ENCODE data around the gene COX7A2L. TPM values are rescaled to one million over a fixed set of nuclear protein-coding genes. Genes with fewer than 3 reads are reported as not detected.
"Not testable (repeated sequence)": the region's sequence is repeated elsewhere in the genome, so short reads cannot be mapped to it uniquely, and the experiment has no call there.

Gene COX7A2L
- total RNA-seq, 1 donor from 2014 or later: 67.7 TPM

GRCh38 chr2:42369532-42370229 lies 8.7 kb upstream of the COX7A2L start:
- DNase-seq (ENCODE audit: low spot score) (no peak), ATAC-seq (no peak)
- intact Hi-C loops (cut with DNase I): no loop called here

DNA sequence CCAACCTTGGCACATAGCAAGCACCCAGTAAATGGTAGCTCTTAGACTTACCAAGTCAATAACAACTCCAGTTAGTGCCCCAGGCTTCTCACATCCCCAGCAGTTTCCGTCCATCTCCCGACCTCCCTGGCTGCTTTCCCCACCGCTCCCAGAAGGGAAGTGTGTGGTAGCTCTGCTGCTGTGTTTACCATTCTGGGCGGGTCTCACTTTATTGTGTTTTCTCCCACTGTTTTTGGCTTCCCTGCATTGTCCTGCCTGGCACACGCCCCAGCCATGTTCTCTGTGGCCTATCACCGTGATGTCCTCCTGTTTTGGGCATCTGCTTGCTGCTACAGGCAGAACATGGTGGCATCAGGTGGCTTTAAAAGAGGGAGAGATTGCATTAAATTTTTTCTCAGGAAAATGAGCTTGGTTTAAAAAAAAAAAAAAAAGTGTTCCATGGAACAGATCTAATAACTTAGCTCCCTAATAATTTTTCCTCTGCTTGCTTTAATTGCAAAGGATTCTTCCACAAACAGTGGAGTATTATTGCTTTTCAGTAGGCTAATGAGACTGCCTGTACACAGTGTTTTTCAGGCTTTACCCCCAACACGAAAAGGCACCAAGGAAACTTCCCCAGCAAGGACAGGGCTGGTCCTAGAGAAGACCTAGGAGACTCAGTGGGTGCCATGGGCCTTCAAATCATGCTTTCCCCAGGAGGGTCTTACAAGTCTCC lies 8.0 kb upstream of the COX7A2L start:
- DNase-seq (ENCODE audit: low spot score): no peak
- intact Hi-C loops (cut with DNase I): no loop called here
- ATAC-seq: peak; percentile 45

GRCh38 chr2:42367835-42368234 lies 6.8 kb upstream of the COX7A2L start:
- DNase-seq (ENCODE audit: low spot score) (no peak), ATAC-seq (peak; percentile 43)
- intact Hi-C loops (cut with DNase I): no loop called here

GRCh38 chr2:42366411-42366810 lies 5.4 kb upstream of the COX7A2L start:
- intact Hi-C loops (cut with DNase I): no loop called here
- DNase-seq (ENCODE audit: low spot score): no peak
- no peak for ATAC-seq

DNA sequence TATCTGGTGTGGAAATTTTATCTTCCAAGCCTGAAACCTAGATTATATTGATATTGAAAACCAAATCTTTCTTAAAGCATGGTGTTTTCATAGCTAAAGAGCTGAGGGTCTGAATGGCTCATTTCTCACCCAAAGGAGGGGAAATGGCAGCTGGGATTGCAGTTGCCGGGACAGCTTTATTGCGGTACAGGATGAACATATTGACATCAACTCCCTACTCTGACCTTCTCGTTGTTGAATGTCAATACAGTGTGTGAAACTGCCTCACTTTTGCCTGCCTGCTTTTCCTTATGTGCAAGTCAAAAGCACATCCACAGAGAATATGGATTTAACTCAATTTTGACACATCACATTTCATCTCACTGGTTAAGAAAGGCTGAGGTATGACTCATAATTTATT lies 3.6 kb upstream of the COX7A2L start:
- DNase-seq (ENCODE audit: low spot score) (no peak), ATAC-seq (no peak)
- intact Hi-C loops (cut with DNase I): no loop called here

GRCh38 chr2:42363413-42363812 lies 2.4 kb upstream of the COX7A2L start:
- no peak for ATAC-seq
- DNase-seq (ENCODE audit: low spot score): no peak
- intact Hi-C loops (cut with DNase I): no loop called here

- intact Hi-C loops (cut with DNase I): no loop called here
- no peak for DNase-seq (ENCODE audit: low spot score)
- no peak for ATAC-seq
Measured at GRCh38 chr2:42361728-42362283, 789 bp upstream of the COX7A2L start.

DNA sequence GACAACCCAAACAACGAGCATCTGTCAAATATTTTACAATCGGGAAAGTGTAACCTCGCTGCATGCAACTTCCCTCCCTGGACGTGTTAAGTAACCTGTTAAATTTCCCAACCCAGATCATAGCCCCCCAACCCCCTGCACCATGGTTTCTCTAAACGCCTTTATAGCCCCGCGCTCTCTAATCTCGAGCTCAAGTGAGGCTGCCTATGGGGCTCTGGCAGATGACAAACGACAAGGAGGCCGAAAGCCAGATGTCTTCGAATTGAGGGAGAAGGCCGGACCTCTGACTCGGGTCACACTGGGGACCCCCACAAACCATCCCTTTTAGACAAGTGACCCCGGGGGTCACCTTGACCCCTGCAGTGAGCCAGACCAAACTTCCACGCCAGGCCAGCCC lies 526 bp downstream of the COX7A2L start:
- ATAC-seq (peak; percentile 1), DNase-seq (ENCODE audit: low spot score) (no peak)
- intact Hi-C loops (cut with DNase I): no loop called here

- ATAC-seq: no peak
- intact Hi-C loops (cut with DNase I): no loop called here
- DNase-seq (ENCODE audit: low spot score): no peak
Measured at GRCh38 chr2:42359965-42360483, 993 bp downstream of the COX7A2L start.

GRCh38 chr2:42359304-42359964 lies 1.6 kb downstream of the COX7A2L start:
- intact Hi-C loops (cut with DNase I): no loop called here

DNA sequence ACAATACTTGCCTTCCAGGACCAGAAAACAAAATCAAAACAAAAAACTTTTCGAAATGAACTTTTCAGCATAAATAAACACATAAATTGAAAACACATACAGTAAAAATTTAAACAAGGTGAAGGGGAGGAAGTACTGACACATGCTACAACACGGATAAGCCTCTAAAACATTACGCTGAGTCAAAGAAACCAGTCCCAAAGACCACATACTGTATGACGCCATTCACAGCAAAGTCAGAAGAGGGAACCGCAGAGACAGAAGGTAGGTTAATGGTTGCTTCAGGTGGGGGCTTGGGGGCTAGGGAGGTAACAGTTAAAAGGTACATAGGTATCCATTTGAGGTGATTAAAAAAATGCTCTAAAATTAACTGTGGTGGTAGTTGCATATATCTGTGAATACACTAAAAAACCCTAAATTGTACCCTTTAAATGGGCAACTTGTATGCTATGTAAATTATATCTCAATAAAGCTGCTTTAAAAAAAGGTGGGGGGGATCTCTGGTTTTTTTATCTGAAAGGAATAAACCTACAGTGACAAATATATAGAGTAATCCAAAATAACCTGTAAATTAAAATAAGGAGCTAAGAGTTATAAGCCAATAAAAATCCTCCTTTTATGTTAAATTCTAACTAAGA lies 7.1 kb downstream of the COX7A2L start:
- DNase-seq (ENCODE audit: low spot score) (no peak), ATAC-seq (no peak)
- intact Hi-C loops (cut with DNase I): no loop called here

More at GRCh38 chr2:42359304-42359964, 1.6 kb downstream of the COX7A2L start:
- DNase-seq (ENCODE audit: low spot score) (no peak), ATAC-seq (no peak)

GRCh38 chr2:42351864-42352263 lies 9.2 kb downstream of the COX7A2L start:
- intact Hi-C loops (cut with DNase I): no loop called here
- ATAC-seq (no peak), DNase-seq (ENCODE audit: low spot score) (no peak)

DNA sequence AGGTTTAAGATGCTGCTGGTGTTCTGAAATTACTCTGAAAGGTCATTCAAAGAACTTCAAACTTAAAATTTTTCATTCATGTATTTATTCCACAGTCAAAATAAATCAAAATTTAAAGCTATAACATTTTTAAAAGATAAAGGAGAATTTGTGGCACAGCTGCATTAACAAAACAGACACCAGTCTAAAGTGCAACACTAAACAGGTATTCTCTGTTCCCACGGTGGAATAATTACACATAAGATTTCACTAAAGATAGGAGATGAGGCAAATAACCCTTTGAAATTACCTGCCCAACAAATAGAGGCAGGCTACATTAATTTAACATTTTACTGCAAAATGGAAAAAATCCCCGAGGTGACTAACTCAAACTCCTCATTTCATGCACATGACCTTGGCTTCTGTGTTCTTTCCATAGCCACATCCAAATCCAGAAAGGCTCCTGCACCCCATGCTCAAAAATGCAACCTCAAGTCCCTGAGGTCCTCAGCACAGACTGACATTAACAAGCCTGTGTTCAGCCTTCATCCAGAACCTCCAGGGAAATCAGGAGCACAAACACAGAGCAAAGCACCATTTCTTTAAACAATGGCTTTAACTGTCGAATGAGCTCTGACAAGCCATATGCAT lies 10.5 kb downstream of the COX7A2L start:
- intact Hi-C loops (cut with DNase I): no loop called here
- ATAC-seq (no peak), DNase-seq (ENCODE audit: low spot score) (no peak)

GRCh38 chr2:42348113-42348805 lies 12.8 kb downstream of the COX7A2L start:
- intact Hi-C loops (cut with DNase I): no loop called here

GRCh38 chr2:42347518-42347917 lies 13.5 kb downstream of the COX7A2L start:
- DNase-seq (ENCODE audit: low spot score); ATAC-seq; intact Hi-C loops (cut with DNase I): not testable (repeated sequence)

More at GRCh38 chr2:42348113-42348805, 12.8 kb downstream of the COX7A2L start:
- DNase-seq (ENCODE audit: low spot score): no peak
- no peak for ATAC-seq

GRCh38 chr2:42346856-42347255 lies 14.2 kb downstream of the COX7A2L start:
- intact Hi-C loops (cut with DNase I); ATAC-seq; DNase-seq (ENCODE audit: low spot score): not testable (repeated sequence)

DNA sequence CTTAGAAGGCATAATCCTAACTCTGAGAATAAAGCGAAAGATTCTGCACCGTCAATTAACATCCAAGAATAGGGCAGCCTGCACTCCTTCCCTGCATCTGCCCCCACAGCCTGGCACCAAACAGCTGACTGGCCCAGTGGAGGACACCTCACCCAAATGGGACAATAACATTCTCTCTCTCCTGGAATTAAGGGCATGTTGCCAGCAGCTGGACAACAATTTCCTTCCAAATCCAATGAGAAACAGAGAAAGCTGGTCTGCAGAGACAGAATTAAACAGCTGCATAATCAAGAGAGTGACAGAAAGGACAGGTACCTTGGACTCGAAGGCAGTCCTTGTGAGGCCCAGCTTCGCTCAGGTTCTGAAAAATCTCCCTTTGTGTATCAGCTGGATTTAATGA lies 15.0 kb downstream of the COX7A2L start:
- no peak for ATAC-seq
- intact Hi-C loops (cut with DNase I): no loop called here
- no peak for DNase-seq (ENCODE audit: low spot score)

GRCh38 chr2:42342795-42343241 lies 18.2 kb downstream of the COX7A2L start:
- ATAC-seq (peak; percentile 38), DNase-seq (ENCODE audit: low spot score) (no peak)
- intact Hi-C loops (cut with DNase I): no loop called here
